LHCN-M2 (cell line): ENCODE results near the gene TNS4. TPM values are rescaled to one million over a fixed set of nuclear protein-coding genes. Genes with fewer than 3 reads are reported as not detected.
A peak's percentile ranks its signal among the peaks of the same experiment; 100 is the strongest.

Experiments
- DNase-seq: peaks from one replicate; pipeline ENCODE4 v3.0.0-alpha.2; 2012; ENCODE audit warnings: low read depth
- total RNA-seq: library from RNA; depleted of rRNA; stranded (reverse); fragments of >200 nt; gene quantifications from 2 replicates; pipeline ENCODE4 v1.2.3, GENCODE V29; 2014

Gene TNS4
- total RNA-seq, 1 experiment from 2014 or later = not detected

DNA sequence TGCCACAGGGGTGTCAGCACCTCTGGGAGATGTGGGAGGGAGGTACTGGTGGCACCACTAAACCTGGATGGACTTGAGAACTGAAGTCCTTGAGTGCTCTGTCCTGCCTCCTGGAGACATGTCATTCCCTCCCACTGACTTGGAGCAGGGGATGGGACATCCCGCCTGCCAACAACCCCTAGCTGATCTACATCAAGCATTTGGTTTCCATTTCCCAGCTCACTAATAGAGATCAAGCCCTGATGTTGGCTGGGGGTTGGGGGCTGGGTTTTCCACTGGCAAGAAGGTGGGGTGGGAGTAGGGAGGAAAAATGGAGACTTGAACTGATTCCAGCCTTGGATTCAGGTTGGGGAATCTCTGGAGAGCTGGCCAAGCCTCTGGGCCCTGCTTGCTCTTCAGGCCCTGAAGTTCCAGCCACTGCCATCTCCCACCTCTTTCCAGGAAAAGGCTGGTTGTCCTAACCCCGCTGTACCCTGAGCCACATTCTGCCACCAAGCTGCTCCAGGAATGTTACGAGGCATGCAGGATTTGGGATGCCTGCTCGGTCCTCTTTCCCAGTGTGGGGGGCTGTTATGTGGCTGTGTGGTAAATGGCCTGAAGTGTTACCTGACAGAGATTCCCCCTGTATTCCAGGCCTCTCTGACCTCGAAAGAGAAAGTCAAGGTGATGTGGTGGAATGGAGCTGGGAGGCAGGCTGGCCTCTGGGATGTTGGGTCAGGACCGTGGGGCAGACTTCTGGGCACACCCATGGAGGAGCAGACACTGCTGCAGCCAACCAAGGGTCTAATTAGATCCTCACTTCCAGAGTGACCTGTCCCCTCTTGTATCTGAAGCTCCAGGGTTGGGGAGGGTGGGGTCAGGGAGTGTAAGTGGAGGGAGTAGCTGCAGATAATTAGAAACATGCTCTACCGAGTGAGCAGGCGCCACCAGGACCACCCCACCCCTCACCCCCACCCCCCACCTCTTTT lies 41.5 kb downstream of the TNS4 start:
- no peak for DNase-seq

DNA sequence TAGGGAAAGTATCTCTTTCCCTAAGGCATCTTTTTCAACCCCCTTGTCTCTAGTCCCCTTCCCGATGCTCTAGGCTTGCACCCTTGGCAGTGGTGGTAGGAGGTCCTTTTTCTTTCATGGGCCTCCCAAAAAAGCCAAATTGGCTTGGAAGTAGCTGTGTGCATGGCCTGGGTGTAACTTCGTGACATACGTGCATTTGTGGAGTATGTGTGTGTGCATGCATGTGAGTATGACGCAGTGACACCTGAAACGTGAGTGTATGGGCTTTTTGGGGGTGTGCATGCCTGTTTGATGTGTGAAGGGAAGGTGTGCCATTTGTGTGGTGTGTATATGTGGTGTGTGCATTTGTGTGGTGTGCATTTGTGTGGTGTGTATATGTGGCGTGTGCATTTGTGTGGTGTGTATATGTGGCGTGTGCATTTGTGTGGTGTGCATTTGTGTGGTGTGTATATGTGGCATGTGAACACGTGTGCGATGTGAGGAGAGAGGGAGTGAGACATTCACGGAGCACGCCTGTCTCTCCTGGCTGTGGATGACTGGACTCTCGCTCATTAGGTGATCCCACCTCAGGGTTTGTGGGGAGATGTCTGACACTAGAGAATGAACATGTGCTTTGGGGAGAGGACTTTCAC lies 42.5 kb downstream of the TNS4 start:
- DNase-seq = no peak

DNA sequence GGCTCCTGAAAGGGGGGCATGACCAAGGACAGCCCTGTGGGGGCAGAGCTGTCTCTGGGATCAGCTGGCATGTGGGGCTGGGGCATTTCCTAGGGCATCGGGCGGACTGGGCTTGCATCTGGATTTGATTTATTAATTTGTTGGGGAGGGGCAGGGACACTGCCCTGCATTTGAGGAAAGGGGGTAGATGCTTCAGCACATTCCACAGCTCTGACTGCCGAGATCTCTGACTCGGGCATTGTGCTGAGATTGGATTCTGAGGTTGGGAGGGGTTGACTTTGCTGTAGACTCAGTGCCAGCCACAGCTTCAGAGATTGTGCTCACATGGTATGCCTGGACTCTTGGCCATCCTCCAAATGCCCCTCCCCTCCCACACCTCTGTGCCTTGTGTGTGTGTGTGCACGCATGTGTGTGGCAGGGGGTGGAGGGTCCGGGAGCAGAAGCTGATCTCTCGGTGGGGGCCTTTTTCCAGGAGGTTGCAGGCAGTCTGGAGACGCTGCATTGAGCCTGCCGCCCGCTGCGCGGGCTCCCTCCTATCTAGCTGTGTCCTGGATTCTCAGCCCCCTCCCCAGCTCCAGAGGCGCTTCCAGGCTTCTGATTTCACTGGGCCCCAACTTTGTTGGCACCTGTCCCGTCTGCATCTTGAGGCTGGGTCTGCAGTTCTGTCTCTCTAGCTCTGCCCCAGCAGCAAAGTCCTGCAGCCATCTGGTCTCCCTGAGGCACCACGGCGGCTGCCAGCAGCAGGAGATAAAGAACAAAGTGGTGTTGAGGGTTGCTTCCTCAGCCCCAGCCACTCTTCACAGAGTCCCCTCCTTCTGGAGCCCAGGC lies 43.2 kb downstream of the TNS4 start:
- peak; percentile 31 for DNase-seq

DNA sequence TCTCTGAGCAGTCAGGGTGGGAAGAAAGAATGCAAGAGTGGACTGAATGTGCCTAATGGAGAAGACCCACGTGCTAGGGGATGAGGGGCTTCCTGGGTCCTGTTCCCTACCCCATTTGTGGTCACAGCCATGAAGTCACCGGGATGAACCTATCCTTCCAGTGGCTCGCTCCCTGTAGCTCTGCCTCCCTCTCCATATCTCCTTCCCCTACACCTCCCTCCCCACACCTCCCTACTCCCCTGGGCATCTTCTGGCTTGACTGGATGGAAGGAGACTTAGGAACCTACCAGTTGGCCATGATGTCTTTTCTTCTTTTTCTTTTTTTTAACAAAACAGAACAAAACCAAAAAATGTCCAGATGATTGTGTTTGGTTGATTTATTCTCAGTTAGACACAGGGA lies 44.1 kb downstream of the TNS4 start:
- no peak for DNase-seq

GRCh38 chr17:40456396-40456951 lies 44.9 kb downstream of the TNS4 start:
- DNase-seq = no peak

DNA sequence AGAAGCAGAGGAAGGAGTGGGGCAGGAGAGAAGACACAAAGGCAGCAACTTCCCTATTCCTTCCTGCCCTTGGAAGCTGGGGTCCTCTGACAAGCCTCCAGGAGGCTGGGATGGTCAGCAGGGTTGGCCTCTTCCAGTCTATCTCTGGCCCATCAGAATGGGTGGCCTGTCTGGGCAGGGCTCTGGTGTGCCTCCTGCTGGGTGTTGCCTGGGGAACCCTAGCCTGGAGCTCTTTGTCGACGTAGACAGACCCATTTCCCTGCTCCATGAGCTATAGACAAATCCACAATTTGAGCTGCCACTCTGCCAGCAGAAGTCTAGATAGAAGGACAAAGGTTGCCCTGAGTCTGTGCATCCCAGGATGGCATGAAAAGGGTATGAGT lies 46.8 kb downstream of the TNS4 start:
- no peak for DNase-seq

DNA sequence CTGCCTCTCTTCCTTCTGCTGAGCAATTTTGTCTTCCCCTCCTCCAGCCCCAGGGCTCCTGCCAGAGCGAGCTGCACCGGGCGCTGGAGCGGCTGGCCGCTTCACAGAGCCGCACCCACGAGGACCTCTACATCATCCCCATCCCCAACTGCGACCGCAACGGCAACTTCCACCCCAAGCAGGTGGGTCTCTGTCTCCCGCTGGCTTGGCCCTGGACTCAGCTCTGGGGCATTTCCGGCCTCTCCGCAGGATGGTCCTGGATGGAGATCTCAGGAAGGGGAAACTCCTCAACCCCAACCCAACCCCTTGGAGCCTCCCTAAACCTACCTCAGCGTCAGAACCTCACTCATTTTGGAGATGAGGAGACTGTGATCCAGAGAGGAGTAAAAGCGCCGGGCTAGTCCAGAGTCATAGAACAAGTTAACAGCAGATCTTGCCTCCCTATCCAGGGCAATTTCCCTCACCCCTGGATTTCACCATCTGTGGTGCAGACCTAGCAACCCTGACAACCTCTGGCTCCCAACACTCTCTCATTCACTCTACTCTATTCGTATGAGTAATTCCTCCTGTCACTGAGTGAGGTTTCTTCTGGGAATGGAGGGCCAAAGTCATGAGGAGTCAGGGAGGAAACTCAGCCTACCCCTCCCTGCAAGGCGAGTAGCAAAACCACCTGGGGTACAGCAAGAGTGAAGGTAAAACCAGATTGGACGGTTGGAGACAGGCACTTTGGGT lies 47.4 kb downstream of the TNS4 start:
- DNase-seq = no peak

- DNase-seq = no peak
Observed at GRCh38 chr17:40452921-40453378, 48.5 kb downstream of the TNS4 start.

GRCh38 chr17:40452216-40452787 lies 49.1 kb downstream of the TNS4 start:
- peak; percentile 76 for DNase-seq

DNA sequence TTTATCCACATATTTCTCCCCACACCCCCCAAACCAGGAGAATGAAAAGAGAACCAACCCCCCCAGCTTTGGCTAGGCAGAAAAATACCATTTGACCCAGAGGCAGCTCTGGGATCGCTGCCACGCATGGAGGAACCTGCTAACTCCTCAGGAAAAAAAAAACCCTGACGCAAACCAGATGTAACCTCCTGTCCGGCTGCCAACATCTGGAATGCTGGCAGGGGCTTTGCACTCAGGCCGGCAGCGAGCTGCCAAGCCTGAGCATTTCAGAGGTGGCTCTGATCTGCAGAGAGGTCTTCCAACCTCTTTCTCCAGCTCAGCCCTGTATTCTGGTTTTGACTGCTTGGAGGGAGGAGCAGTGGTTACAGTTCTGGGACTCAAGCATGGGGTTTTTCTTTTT lies 50.0 kb downstream of the TNS4 start:
- DNase-seq = no peak

DNA sequence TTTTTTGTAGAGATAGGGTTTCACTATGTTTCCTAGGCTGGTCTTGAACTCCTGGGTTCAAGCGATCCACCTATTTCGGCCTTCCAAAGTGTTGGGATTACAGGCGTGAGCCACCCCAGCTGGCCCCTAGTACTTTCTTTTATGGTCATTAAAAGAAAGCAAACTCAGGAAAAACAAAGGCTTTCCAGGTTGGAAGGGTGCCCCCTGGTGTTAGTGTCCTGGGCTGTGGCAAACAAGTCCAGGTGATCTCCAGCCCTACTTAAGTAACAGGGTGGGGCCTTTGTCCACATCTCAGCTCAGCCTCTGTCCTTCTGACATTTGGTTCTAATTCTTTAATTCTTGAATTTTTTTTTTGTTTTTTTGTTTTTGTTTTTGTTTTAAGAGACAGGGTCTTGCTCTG lies 51.2 kb downstream of the TNS4 start:
- no peak for DNase-seq

DNA sequence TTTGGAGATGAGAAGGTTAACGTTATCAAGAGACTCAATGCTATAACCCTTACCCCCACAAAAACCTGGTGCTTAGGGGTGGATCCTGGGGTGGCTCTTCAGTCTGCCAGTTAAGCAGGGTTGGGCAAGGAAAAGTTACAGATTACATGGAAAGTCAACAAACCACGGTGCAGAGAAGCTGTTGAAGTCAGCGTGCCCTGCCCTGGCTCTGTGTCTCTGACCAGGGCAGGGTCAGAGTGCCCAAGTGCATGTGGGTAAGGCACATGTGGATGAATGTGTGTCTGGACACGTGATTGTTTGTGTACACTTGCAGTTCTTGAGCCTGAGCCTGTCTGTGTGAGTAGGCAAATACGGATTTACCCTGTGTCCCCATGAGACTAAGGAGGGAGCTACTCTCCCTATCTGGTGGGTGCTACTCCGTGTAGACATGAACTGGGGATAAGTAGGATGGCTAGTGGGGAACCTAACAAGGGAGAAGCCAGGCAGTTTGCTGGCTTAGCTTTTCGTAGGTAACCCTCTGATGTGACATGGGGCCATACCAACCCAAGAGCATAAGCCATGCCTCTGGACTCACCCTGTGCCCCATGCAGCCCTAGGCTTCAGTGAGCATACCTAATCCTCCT lies 52.7 kb downstream of the TNS4 start:
- DNase-seq = peak; percentile 49

DNA sequence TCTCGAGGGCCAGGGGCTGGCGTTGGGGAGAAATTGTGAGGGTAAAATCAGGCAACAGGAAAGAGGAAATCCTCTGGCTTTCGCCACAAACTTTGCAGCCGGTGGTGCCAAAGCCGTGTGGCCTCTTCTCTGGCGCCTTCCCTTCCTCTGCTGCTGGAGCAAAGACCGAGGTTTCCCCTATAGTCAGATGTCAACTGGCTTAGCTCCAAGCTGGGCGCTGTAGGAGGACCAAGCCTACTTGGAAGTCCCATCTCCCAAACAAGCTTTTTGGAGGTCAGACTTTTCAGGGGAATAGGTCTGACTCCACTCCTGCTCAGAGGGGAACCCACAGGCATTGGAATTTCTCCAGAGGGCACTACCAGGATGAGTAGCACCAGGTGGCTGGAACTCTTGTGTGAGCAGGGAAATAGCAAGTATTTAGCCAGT lies 53.2 kb downstream of the TNS4 start:
- DNase-seq = peak; percentile 59

- DNase-seq = no peak
Observed at GRCh38 chr17:40447806-40448205, 53.6 kb downstream of the TNS4 start.

DNA sequence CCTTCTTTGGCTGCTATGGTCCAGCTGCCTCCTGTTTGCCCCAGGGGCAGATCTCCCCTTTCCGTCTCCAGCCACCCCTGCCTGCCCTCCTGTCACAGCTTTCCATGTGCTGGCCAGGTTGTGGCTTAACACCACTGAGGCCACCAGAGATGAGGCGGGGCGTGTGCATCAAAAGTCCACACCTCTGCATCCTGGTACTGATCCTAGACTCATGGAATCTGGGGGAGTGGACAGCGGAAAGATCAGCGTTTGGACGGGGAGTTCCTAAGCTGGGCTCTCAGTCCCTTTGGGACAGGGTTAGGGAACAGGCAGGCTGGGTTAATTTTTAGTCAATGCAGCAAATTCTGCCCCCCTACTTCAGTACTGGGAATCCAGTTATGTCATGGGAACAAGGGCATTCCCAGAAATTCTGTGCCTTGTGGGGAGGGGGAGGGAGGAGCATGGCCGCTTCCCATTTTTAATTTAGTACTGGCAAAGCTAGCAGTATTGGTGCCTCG lies 54.2 kb downstream of the TNS4 start:
- DNase-seq = no peak

- DNase-seq = peak; percentile 75
Observed at GRCh38 chr17:40445751-40446468, 55.5 kb downstream of the TNS4 start.

DNA sequence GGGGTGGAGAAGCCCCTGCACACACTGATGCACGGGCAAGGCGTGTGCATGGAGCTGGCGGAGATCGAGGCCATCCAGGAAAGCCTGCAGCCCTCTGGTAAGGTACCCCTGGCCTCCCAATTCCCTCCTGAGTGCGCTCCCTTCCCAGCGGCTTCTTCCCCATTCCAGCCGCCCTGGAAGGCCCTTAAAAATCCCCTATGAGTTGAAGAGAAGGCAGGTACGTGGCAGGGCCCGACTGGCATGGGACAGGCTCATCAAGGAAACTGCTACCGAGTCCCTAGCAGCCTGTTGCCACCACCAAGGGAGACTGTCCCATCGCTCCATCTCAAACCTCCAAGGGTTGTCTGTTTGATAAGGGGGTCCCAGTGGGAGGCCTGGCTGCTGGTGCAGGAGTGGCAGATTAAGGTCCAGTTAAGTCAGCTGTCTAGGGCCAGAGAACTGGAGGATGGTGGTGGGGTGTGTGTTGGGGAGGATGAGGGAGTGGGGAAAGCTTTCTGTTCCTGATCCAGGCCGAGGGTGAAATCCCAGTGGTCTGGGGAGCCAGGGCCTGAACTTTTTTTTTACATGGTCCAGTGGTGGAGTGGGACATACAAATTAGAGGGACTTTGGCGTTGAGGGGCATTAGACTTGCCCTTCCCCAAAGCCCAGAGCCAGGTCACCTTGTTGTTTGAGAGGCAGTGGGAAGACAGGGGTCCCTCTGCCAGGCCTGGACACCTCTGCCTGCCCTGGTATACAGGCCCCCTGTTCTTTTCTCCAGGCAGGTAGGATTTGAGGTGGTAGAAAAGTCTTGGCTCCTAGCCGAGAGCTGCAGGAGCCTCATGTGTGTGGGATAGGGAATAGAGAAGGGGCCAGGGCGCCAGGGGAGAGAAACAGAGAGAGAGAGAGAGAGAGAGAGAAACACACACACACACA lies 57.2 kb downstream of the TNS4 start:
- DNase-seq = peak; percentile 21
